Measurements from ENCODE around the gene LSG1. TPM values are rescaled to one million over a fixed set of nuclear protein-coding genes. Genes with fewer than 3 reads are reported as not detected.
A peak's percentile ranks its signal among the peaks of the same experiment; 100 is the strongest.

The LSG1 gene
- total and polyA plus RNA-seq, 2 of the 13 experiments (the other 11 are each of a cell fraction or from before 2014, with no cell fraction given), result 21.4 to 32.1 TPM

DNA sequence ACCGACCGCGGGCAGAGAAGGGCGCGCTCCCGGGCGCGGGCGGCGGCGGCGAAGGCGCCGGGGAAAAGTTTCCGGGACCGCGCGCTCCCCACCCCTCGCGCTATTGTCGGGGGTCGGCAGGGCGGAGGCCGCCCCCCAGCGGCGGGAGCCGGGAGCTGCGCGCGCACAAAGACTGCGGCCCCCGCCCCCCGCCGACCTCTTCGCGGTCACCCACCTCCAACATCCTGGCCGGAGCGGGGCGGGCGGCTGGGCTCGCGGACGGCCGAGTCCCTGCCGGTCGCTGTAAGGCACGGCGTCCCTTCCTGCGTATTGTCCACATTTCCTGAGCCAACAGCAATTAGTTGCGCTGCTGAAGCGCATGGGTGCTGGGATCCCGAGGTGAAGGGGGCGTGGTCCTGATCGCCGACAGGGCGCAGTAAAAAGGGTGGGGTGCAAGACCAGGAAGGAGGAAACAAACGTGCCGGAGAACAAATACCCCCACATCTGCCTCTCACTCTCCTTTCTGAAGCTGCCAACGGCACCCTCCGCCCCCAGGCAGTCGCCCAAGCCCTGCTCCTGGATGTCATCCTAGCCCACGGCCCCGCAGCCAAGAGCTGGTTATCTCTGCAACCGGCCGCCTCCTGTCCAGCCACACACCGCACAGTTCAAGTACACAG lies 38.5 kb downstream of the LSG1 start, which contains the start of gene TMEM44 (continued):
- TF ChIP-seq MED1 (CRISPR knock-in tag; IDR thresholded peaks at IDR 0.05) (peak; percentile 68), MTF2 (CRISPR knock-in tag; IDR thresholded peaks at IDR 0.05; ENCODE audit: borderline replicate concordance) (no peak), SSRP1 (CRISPR knock-in tag; IDR thresholded peaks at IDR 0.05) (no peak), ZNF224 (CRISPR knock-in tag; IDR thresholded peaks at IDR 0.05) (no peak), GABPA (IDR thresholded peaks at IDR 0.05; ENCODE audit: low read depth, low read length) (peak; percentile 32; the same call in 1 of the 2 replicates), GABPA (CRISPR knock-in tag; IDR thresholded peaks at IDR 0.05; ENCODE audit: low read depth) (peak; percentile 47; the same call in 1 of the 2 replicates), MEIS1 (CRISPR knock-in tag; IDR thresholded peaks at IDR 0.05; ENCODE audit: borderline replicate concordance) (peak; percentile 63; the same call in 1 of the 2 replicates), ZNF883 (CRISPR knock-in tag; IDR thresholded peaks at IDR 0.05; ENCODE audit: not compliant biosample characterization) (no peak), ZNF737 (CRISPR knock-in tag; IDR thresholded peaks at IDR 0.05; ENCODE audit: borderline replicate concordance) (no peak), RFX1 (IDR thresholded peaks at IDR 0.05) (no peak), AKAP8 (CRISPR knock-in tag; IDR thresholded peaks at IDR 0.05) (no peak), ZNF7 (CRISPR knock-in tag; IDR thresholded peaks at IDR 0.05) (no peak), KDM4B (CRISPR knock-in tag; IDR thresholded peaks at IDR 0.05) (no peak), ZNF142 (CRISPR knock-in tag; IDR thresholded peaks at IDR 0.05) (0 out of 2 replicates have a peak, but pooled peaks have one; percentile 62), SIN3B (IDR thresholded peaks at IDR 0.05; ENCODE audit: low read length) (no peak)
- TF ChIP-seq, protein P1, sequence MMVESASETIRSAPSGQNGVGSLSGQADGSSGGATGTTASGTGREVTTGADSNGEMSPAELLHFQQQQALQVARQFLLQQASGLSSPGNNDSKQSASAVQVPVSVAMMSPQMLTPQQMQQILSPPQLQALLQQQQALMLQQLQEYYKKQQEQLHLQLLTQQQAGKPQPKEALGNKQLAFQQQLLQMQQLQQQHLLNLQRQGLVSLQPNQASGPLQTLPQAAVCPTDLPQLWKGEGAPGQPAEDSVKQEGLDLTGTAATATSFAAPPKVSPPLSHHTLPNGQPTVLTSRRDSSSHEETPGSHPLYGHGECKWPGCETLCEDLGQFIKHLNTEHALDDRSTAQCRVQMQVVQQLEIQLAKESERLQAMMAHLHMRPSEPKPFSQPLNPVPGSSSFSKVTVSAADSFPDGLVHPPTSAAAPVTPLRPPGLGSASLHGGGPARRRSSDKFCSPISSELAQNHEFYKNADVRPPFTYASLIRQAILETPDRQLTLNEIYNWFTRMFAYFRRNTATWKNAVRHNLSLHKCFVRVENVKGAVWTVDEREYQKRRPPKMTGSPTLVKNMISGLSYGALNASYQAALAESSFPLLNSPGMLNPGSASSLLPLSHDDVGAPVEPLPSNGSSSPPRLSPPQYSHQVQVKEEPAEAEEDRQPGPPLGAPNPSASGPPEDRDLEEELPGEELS (CRISPR knock-in tag; IDR thresholded peaks at IDR 0.05), result peak; percentile 56; the same call in 1 of the 2 replicates
- TF ChIP-seq, protein P2, sequence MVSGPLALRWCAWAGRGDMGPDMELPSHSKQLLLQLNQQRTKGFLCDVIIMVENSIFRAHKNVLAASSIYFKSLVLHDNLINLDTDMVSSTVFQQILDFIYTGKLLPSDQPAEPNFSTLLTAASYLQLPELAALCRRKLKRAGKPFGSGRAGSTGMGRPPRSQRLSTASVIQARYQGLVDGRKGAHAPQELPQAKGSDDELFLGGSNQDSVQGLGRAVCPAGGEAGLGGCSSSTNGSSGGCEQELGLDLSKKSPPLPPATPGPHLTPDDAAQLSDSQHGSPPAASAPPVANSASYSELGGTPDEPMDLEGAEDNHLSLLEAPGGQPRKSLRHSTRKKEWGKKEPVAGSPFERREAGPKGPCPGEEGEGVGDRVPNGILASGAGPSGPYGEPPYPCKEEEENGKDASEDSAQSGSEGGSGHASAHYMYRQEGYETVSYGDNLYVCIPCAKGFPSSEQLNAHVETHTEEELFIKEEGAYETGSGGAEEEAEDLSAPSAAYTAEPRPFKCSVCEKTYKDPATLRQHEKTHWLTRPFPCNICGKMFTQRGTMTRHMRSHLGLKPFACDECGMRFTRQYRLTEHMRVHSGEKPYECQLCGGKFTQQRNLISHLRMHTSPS (CRISPR knock-in tag; IDR thresholded peaks at IDR 0.05; ENCODE audit: low read depth), result no peak
- TF ChIP-seq, protein P3, sequence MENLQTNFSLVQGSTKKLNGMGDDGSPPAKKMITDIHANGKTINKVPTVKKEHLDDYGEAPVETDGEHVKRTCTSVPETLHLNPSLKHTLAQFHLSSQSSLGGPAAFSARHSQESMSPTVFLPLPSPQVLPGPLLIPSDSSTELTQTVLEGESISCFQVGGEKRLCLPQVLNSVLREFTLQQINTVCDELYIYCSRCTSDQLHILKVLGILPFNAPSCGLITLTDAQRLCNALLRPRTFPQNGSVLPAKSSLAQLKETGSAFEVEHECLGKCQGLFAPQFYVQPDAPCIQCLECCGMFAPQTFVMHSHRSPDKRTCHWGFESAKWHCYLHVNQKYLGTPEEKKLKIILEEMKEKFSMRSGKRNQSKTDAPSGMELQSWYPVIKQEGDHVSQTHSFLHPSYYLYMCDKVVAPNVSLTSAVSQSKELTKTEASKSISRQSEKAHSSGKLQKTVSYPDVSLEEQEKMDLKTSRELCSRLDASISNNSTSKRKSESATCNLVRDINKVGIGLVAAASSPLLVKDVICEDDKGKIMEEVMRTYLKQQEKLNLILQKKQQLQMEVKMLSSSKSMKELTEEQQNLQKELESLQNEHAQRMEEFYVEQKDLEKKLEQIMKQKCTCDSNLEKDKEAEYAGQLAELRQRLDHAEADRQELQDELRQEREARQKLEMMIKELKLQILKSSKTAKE (CRISPR knock-in tag; IDR thresholded peaks at IDR 0.05; ENCODE audit: borderline replicate concordance), result no peak

Data from HepG2 (cell line).